Heart right ventricle (tissue), 16 donors: ENCODE measurements around the gene MYEOV. TPM values are rescaled to one million over a fixed set of nuclear protein-coding genes. Genes with fewer than 3 reads are reported as not detected.

Experiments used
- ATAC-seq, 8 donors: fragments of 200-7000 bp; cut with Tn5 transposase; one replicate each; pipeline ENCODE4 v1.9.1; 2020; ENCODE audit warnings: mild to moderate bottlenecking in 8 of 8, moderate library complexity in 8 of 8, moderate number of reproducible peaks in 1 of 8
- DNase-seq, 2 donors: peaks; one replicate each; pipeline ENCODE4 v3.0.0-alpha.2; 2020
- H3K27ac ChIP-seq, 10 donors: fragments of 200-600 bp; sonication (generic) in 2 of 10; one replicate each; pipeline versions ENCODE4 v1.5.0 to v1.8.0; 2020 to 2022; ENCODE audit warnings: mild to moderate bottlenecking in 3 of 10
- H3K27me3 ChIP-seq, 7 donors: fragments of 200-600 bp; one replicate each; pipeline ENCODE4 v1.8.0; 2021 to 2022; ENCODE audit warnings: mild to moderate bottlenecking in 2 of 7
- H3K36me3 ChIP-seq, 9 donors: fragments of 200-600 bp; sonication (generic) in 1 of 9; one replicate each; pipeline versions ENCODE4 v1.5.0 to v1.8.0; 2020 to 2022; ENCODE audit warnings: mild to moderate bottlenecking in 2 of 9
- H3K4me1 ChIP-seq, 9 donors: fragments of 200-600 bp; sonication (generic) in 1 of 9; one replicate each; pipeline versions ENCODE4 v1.5.0 to v1.8.0; 2020 to 2022; ENCODE audit warnings: mild to moderate bottlenecking in 4 of 9
- H3K4me3 ChIP-seq, 10 donors: fragments of 200-600 bp; sonication (generic) in 2 of 10; one replicate each; pipeline versions ENCODE4 v1.5.0 to v1.8.0; 2020 to 2022; ENCODE audit warnings: mild to moderate bottlenecking in 7 of 10, moderate library complexity in 2 of 10
- H3K9me3 ChIP-seq, 11 donors: fragments of 200-600 bp in 10 of 11; sonication (generic) in 2 of 11; one replicate each; pipeline versions ENCODE4 v1.5.0 to v1.8.0; 2013 to 2022; ENCODE audit warnings: mild to moderate bottlenecking in 2 of 11, control low read depth in 1 of 11, moderate library complexity in 1 of 11
- CTCF ChIP-seq, 9 donors: fragments of 200-600 bp; sonication (generic) in 2 of 9; IDR thresholded peaks; one replicate each; pipeline versions ENCODE4 v1.5.0 to v1.8.0; 2021 to 2022; ENCODE audit warnings: antibody characterized with exemption in 9 of 9, mild to moderate bottlenecking in 5 of 9, moderate library complexity in 1 of 9
- WGBS, 2 donors: extraction: QIAGEN DNeasy Blood & Tissue Kit; methylation state at CpG; one replicate each; pipeline ENCODE4 v1.1.7; 2013; ENCODE audit warnings: inconsistent platforms in 1 of 2; 5-methylcytosine and 5-hydroxymethylcytosine counted together
- intact Hi-C, 10 donors: fragments of 100-400 bp; cut with DNase I; formaldehyde crosslinking; loops; one replicate each; pipeline versions ENCODE4 v1.11.1 to v1.14.2; 2022
- polyA plus RNA-seq, 2 donors: library from polyadenylated mRNA; stranded (reverse); fragments of 200-250 nt; gene quantifications; one replicate each; pipeline ENCODE4 v1.2.3, GENCODE V29; 2013
- total RNA-seq, 10 donors: library from RNA; stranded (reverse); fragmentation: NEBNext Ultra II Directional in 3 of 10; extraction: Animal tissue kit (Norgen Biotek cat#: 25700) in 3 of 10; gene quantifications; one replicate each; pipeline versions ENCODE4 v1.2.1 to v1.2.4, GENCODE V29; 2021 to 2023
- donor health status: Arrhythmogenic right ventricular cardiomyopathy.
- donor health status: ischemic (EF 13 %, LVEDD 7.1; RV severe dilation, severe dysfunction).
- donor health status: healthy with polysubstance abuse.
- donor health status: DM: no; HTN: yes; CAD: no.
- donor health status: DM: no; HTN: no; CAD: no.
- donor health status: ischemic (EF 25% LVEDD 6.9; RV normal size, moderate dysfunction).
- donor health status: ischemic (EF 25% LVEDD 5.7; RV mildly dilated, moderate dysfunction).
- donor health status: healthy.
- donor health status: DM: yes; HTN: yes; CAD: no.
- donor health status: Ischemic cardiomyopathy.
- donor health status: ischemic (EF 35%, LVEDD 5.7; RV mildly dilated, moderate dysfunction).
- donor health status: nonischemic (EF 11% LVEDD 7.7; RV severe dilation, severe dysfunction).
- donor health status: DM: yes; HTN: yes; CAD: no.
- donor health status: PGD.
- donor health status: ischemic (EF 29% LVEDD 5.4; RV normal size, mild dysfunction).
- donor health status: nonischemic (EF 23%, LVEDD 6.1; RV moderate dilation, normal function).

MYEOV gene
- total and polyA plus RNA-seq, 12 donors, result 0.07 TPM; not detected in 11

GRCh38 chr11:69300120-69301060 lies 6.4 kb downstream of the MYEOV start:
- Histone ChIP-seq H3K9me3 (peaks cover 0 to 5% (median 0%) of the 10 kb centered on the region in 11 donors), H3K4me3 (no peak overlapping the region), H3K4me1 (peaks cover 26 to 71% (median 55%) of the 10 kb centered on the region in 9 donors), H3K36me3 (no peaks in the 10 kb centered on the region), H3K27me3 (no peaks in the 10 kb centered on the region), H3K27ac (peak overlapping the region in 4 of 10 donors; percentile 16 to 94 (median 40))
- TF ChIP-seq CTCF (IDR thresholded peaks at IDR 0.05), result no peak
- intact Hi-C loops, result loop anchor here in 2 of 10 donors (5.0 to 10.0 kb wide), 2 partner anchors 114 to 142 kb away; no protein-coding TSS in a partner anchor
- 77 to 82% methylated on average over 11 of the region's 11 CpGs for WGBS, 2 donors
- DNase-seq, result no peak
- no peak for ATAC-seq

- Histone ChIP-seq H3K4me3 (no peak overlapping the region), H3K9me3 (peaks cover 0 to 5% (median 0%) of the 10 kb centered on the region in 11 donors), H3K27ac (no peak overlapping the region), H3K36me3 (no peaks in the 10 kb centered on the region), H3K4me1 (peaks cover 26 to 64% (median 50%) of the 10 kb centered on the region in 9 donors), H3K27me3 (no peaks in the 10 kb centered on the region)
- intact Hi-C loops, result loop anchor here in 2 of 10 donors (5.0 to 10.0 kb wide), 2 partner anchors 114 to 141 kb away; no protein-coding TSS in a partner anchor
- DNase-seq (no peak), ATAC-seq (no peak)
- no peak for TF ChIP-seq CTCF (IDR thresholded peaks at IDR 0.05)
- WGBS, 2 donors, result 97 to 98% methylated on average over 11 of the region's 11 CpGs
Observed at GRCh38 chr11:69301081-69301454, 7.1 kb downstream of the MYEOV start.

DNA sequence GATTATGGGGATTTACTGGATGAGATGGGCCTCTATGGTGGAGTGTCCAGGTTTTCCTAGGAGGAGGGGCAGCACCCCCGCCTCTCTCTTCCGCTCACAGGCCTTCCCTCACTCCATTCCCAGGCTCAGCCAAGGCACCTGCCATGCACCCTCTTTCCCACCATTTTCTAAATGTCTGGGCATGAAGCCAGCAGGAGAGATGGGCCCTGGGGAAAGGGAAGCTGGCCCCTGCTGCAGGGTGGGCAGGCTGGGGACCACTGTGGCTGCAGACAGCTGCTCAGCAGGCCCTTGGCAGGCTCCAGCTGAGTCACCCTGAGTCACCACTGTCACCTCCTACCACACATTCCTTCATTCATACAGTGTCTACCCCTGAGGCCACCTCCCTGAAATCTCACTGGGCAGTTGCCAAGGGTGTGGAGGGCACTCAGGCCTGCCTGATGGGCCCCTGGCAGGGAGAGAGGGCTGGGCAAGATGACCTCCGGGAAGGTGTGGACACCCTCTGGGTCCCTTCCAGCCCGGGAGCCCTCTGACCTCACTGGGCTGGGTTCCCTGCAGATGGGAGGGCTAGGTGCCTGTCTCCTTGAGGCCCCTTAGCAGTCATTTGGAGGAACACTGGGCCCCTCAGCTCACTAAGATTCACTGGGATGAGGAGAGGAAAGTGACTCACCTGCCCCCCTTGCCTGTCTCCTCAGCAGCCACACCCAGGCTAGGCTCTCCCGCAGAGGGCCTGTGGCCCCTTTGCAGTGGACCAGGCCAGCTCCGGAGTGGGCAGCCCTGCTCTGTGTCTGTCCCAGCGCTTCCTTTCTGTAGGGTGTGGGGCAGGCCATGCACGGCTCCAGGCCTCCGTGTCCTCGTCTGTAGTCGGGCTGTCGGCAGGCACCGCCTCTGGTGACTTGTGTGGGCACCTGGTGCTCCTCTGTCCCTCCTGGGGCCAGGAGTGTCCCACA lies 7.8 kb downstream of the MYEOV start:
- peaks cover 0 to 3% (median 0%) of the 10 kb centered on the region in 11 donors for H3K9me3 ChIP-seq
- H3K4me3 ChIP-seq, result no peak overlapping the region
- no peaks in the 10 kb centered on the region for H3K27me3 ChIP-seq
- intact Hi-C loops, result loop anchor here in 2 of 10 donors (5.0 to 10.0 kb wide), 2 partner anchors 113 to 141 kb away; no protein-coding TSS in a partner anchor
- H3K36me3 ChIP-seq, result no peaks in the 10 kb centered on the region
- peaks cover 24 to 58% (median 45%) of the 10 kb centered on the region in 9 donors for H3K4me1 ChIP-seq
- TF ChIP-seq CTCF (IDR thresholded peaks at IDR 0.05), result no peak
- ATAC-seq (peak in 2 of 8 donors; percentile 4 to 41), DNase-seq (no peak)
- 86 to 88% methylated on average over 11 to 13 of the region's 13 CpGs for WGBS, 2 donors
- H3K27ac ChIP-seq, result peak overlapping the region in 3 of 10 donors; percentile 2 to 44 (median 21)
